Right lobe of liver (tissue), 4 donors: Measurements from ENCODE around the gene ZFP64.

ENCODE experiments used
- POLR2A ChIP-seq: fragments of 450-650 bp; IDR thresholded peaks from one replicate; pipeline ENCODE4 v1.6.1; 2017; ENCODE audit warnings: antibody characterized with exemption, mild to moderate bottlenecking
- TF ChIP-seq, protein P1 (sequence below), 4 donors: fragments of 200-600 bp in 3 of 4; fragments of 450-650 bp in 1 of 4; IDR thresholded peaks; one replicate each; pipeline versions ENCODE4 v1.5.1 to v1.8.0; 2016 to 2022; ENCODE audit warnings: antibody characterized with exemption in 4 of 4, mild to moderate bottlenecking in 2 of 4
- donor health status: DM: no; HTN: no; CAD: no.
- donor health status: DM: no; HTN: no; CAD: no.
- donor health status: DM: no; HTN: yes; CAD: no.

DNA sequence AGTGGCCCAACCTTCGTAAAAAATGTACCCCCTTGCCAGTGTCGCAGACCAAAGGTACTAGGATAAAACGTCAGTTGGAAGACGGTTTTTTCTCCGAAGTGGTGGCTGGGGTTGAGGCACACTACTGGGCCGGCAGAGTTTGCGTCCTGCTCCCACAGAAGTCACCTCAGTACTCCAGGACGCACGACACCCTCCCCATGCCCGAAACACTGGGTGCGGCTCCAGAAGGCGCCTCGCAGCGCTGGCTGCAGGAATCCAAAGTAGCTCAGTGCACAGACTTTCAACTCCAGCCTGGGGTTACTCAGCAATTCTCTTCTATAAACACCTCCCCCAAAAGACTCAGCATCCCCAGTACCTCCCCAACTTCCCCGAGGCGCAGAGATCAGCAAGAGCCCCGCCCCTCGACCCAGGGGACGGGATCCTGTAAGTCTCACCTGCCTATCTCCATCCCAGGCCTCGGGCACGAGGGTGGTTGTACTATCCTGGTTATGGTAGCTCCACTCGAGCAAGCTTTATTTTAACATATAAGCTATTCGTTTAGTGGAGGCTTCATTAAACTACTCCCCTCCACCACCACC lies 88.2 kb downstream of the ZFP64 start:
- TF ChIP-seq, protein P1, sequence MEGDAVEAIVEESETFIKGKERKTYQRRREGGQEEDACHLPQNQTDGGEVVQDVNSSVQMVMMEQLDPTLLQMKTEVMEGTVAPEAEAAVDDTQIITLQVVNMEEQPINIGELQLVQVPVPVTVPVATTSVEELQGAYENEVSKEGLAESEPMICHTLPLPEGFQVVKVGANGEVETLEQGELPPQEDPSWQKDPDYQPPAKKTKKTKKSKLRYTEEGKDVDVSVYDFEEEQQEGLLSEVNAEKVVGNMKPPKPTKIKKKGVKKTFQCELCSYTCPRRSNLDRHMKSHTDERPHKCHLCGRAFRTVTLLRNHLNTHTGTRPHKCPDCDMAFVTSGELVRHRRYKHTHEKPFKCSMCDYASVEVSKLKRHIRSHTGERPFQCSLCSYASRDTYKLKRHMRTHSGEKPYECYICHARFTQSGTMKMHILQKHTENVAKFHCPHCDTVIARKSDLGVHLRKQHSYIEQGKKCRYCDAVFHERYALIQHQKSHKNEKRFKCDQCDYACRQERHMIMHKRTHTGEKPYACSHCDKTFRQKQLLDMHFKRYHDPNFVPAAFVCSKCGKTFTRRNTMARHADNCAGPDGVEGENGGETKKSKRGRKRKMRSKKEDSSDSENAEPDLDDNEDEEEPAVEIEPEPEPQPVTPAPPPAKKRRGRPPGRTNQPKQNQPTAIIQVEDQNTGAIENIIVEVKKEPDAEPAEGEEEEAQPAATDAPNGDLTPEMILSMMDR (IDR thresholded peaks at IDR 0.05): no peak
- no peak for TF ChIP-seq POLR2A
